GM23338 (cell line): ENCODE measurements around the gene SLC6A11. TPM values are rescaled to one million over a fixed set of nuclear protein-coding genes. Genes with fewer than 3 reads are reported as not detected.

Source experiments
- ATAC-seq: fragments of 200-7000 bp; cut with Tn5 transposase; 3 replicates; pipeline ENCODE4 v1.9.1; 2020
- DNase-seq: peaks from one replicate; pipeline ENCODE4 v3.0.0-alpha.2; 2015; ENCODE audit warnings: low spot score
- H2AFZ ChIP-seq: fragments of 200-600 bp; sonication (generic); 2 replicates; pipeline ENCODE4 v1.8.0; 2016; ENCODE audit warnings: antibody characterized with exemption, mild to moderate bottlenecking, moderate library complexity
- H3F3A ChIP-seq: fragments of 200-600 bp; sonication (generic); replicated peaks from 2 replicates; pipeline ENCODE4 v1.8.0; 2017; ENCODE audit warnings: antibody characterized with exemption, mixed run types, low read depth
- H3K27ac ChIP-seq: fragments of 200-600 bp; sonication (generic); 2 replicates; pipeline ENCODE4 v1.6.1; 2016; ENCODE audit warnings: low read depth
- H3K27me3 ChIP-seq: fragments of 200-600 bp; sonication (generic); 2 replicates; pipeline ENCODE4 v1.8.0; 2016; ENCODE audit warnings: mild to moderate bottlenecking, mixed run types, moderate library complexity; ENCODE audit not compliant: insufficient read depth
- H3K36me3 ChIP-seq: fragments of 200-600 bp; sonication (generic); 2 replicates; pipeline ENCODE4 v1.8.0; 2016; ENCODE audit warnings: mild to moderate bottlenecking; ENCODE audit not compliant: insufficient read depth
- H3K4me1 ChIP-seq: fragments of 200-600 bp; sonication (generic); 2 replicates; pipeline ENCODE4 v1.8.0; 2016; ENCODE audit warnings: mild to moderate bottlenecking, moderate library complexity; ENCODE audit not compliant: insufficient read depth
- H3K4me2 ChIP-seq: fragments of 200-600 bp; sonication (generic); 2 replicates; pipeline ENCODE4 v1.7.1; 2017; ENCODE audit warnings: mixed run types
- H3K4me3 ChIP-seq: fragments of 200-600 bp; sonication (generic); 2 replicates; pipeline ENCODE4 v1.6.1; 2016; ENCODE audit warnings: mixed run types
- H3K79me2 ChIP-seq: fragments of 200-600 bp; sonication (generic); replicated peaks from 2 replicates; pipeline ENCODE4 v1.8.0; 2017; ENCODE audit warnings: mild to moderate bottlenecking; ENCODE audit not compliant: insufficient read depth
- H3K9me2 ChIP-seq: fragments of 200-600 bp; sonication (generic); 2 replicates; pipeline ENCODE4 v1.8.0; 2017; ENCODE audit not compliant: insufficient read depth
- H4K20me1 ChIP-seq: fragments of 200-600 bp; sonication (generic); replicated peaks from 2 replicates; pipeline ENCODE4 v1.8.0; 2017; ENCODE audit warnings: mild to moderate bottlenecking; ENCODE audit not compliant: insufficient read depth
- H3K27ac Mint-ChIP-seq: 2 replicates; pipeline ENCODE4 v1.8.0; 2020; ENCODE audit warnings: inconsistent platforms, mild to moderate bottlenecking, moderate library complexity, mixed read lengths
- H3K27me3 Mint-ChIP-seq: 3 replicates; pipeline ENCODE4 v1.8.0; 2022; ENCODE audit warnings: low read depth, mild to moderate bottlenecking, moderate library complexity, mixed read lengths, inconsistent platforms; ENCODE audit not compliant: insufficient read depth, poor library complexity
- H3K36me3 Mint-ChIP-seq: 3 replicates; pipeline ENCODE4 v1.8.0; 2021; ENCODE audit warnings: low read depth, mild to moderate bottlenecking, inconsistent platforms, moderate library complexity, mixed read lengths
- H3K4me1 Mint-ChIP-seq: 3 replicates; pipeline ENCODE4 v1.8.0; 2020; ENCODE audit warnings: mild to moderate bottlenecking, inconsistent platforms, mixed read lengths
- H3K4me3 Mint-ChIP-seq: 3 replicates; pipeline ENCODE4 v1.8.0; 2021; ENCODE audit warnings: moderate library complexity, mild to moderate bottlenecking, inconsistent platforms, mixed read lengths
- H3K9me3 Mint-ChIP-seq: 3 replicates; pipeline ENCODE4 v1.8.0; 2020; ENCODE audit warnings: moderate library complexity, mild to moderate bottlenecking, inconsistent platforms, mixed read lengths
- CREB1 ChIP-seq: fragments of 250-450 bp; sonication (Bioruptor Pico); IDR thresholded peaks from 2 replicates; pipeline ENCODE4 v1.5.0; 2020; ENCODE audit warnings: low read depth, mild to moderate bottlenecking, moderate library complexity
- EZH2phosphoT487 ChIP-seq: fragments of 200-600 bp; sonication (generic); IDR thresholded peaks from one replicate; pipeline ENCODE4 v1.8.1; 2018; ENCODE audit warnings: antibody characterized with exemption; ENCODE audit not compliant: unreplicated experiment
- JUNB ChIP-seq: IDR thresholded peaks from one replicate; pipeline ENCODE4 v1.6.1; 2016; ENCODE audit warnings: antibody characterized with exemption; ENCODE audit not compliant: unreplicated experiment
- NANOG ChIP-seq: IDR thresholded peaks from 2 replicates; pipeline ENCODE4 v1.6.1; 2016; ENCODE audit warnings: antibody characterized with exemption, borderline replicate concordance
- POLR2AphosphoS5 ChIP-seq: IDR thresholded peaks from 2 replicates; pipeline ENCODE4 v1.6.1; 2016; ENCODE audit warnings: antibody characterized with exemption, low read depth
- REST ChIP-seq: IDR thresholded peaks from one replicate; pipeline ENCODE4 v1.6.1; 2018; ENCODE audit warnings: antibody characterized with exemption; ENCODE audit not compliant: unreplicated experiment
- STAT1 ChIP-seq: IDR thresholded peaks from one replicate; pipeline ENCODE4 v1.6.1; 2016; ENCODE audit warnings: antibody characterized with exemption; ENCODE audit not compliant: unreplicated experiment
- ZNF331 ChIP-seq: fragments of 250-450 bp; sonication (Bioruptor Pico); IDR thresholded peaks from 2 replicates; pipeline ENCODE4 v1.5.0; 2020; ENCODE audit warnings: low read depth, mild to moderate bottlenecking, moderate library complexity
- polyA plus RNA-seq: library from polyadenylated mRNA; unstranded; fragments of >200 nt; fragmentation: Nextera tagmentation; extraction: Ambion mirVana; gene quantifications from 2 replicates; pipeline ENCODE4 v1.2.1, GENCODE V29; 2016
- total RNA-seq: library from RNA; depleted of rRNA; stranded (reverse); fragments of >200 nt; shearing (Covaris generic); gene quantifications from 2 replicates; pipeline ENCODE4 v1.2.3, GENCODE V29; 2014
- TF ChIP-seq, protein P1 (sequence below): IDR thresholded peaks from 2 replicates; pipeline ENCODE4 v1.6.1; 2016; ENCODE audit warnings: antibody characterized with exemption
- TF ChIP-seq, protein P2 (sequence below), 2 experiments: fragments of 200-600 bp in 1 of 2; sonication (generic) in 1 of 2; conservative IDR thresholded peaks; 2 replicates each; pipeline versions ENCODE4 v1.5.1 to v1.6.1; 2016 to 2017; ENCODE audit warnings: antibody characterized with exemption in 2 of 2, low read depth in 2 of 2, mild to moderate bottlenecking in 2 of 2, moderate library complexity in 1 of 2

The SLC6A11 gene
- total and polyA plus RNA-seq, 2 experiments from 2014 or later: 0.47 to 1.1 TPM

GRCh38 chr3:10901296-10901945, 85.4 kb downstream of the SLC6A11 start (continued):
- TF ChIP-seq JUNB (no peak), POLR2AphosphoS5 (no peak), STAT1 (no peak)
- TF ChIP-seq, protein P1, sequence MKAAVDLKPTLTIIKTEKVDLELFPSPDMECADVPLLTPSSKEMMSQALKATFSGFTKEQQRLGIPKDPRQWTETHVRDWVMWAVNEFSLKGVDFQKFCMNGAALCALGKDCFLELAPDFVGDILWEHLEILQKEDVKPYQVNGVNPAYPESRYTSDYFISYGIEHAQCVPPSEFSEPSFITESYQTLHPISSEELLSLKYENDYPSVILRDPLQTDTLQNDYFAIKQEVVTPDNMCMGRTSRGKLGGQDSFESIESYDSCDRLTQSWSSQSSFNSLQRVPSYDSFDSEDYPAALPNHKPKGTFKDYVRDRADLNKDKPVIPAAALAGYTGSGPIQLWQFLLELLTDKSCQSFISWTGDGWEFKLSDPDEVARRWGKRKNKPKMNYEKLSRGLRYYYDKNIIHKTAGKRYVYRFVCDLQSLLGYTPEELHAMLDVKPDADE: no peak

DNA sequence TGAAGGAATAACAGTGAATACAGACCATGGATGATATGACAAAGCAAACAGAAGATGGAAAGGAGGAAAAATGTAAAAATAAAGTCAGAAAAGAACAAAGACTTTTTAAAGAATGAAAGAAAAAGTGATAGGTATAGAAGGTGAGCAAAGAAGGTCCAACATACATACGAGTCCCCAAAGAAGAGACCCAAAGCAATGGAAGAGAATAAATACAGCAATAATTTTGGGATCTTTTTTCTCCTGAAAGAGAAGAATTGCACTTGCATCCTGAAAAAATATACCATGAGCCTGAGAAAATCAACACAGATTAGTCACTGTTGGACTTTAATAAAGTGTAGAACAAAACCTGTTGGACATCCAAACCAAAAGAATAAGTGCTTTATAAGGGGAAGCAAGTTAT, 91.2 kb downstream of the SLC6A11 start:
- Mint-ChIP-seq H3K9me3 (peaks cover 52% of the 10 kb centered on the region), H3K27me3 (peaks cover 4% of the 10 kb centered on the region), H3K4me1 (no peaks in the 10 kb centered on the region), H3K27ac (no peak overlapping the region), H3K4me3 (no peak overlapping the region), H3K36me3 (peaks cover 18% of the 10 kb centered on the region; the same call in 2 of the 3 replicates)
- no peak overlapping the region for H3K27ac ChIP-seq
- no peak overlapping the region for H2AFZ ChIP-seq
- no peaks in the 10 kb centered on the region for H3K36me3 ChIP-seq
- no peaks in the 10 kb centered on the region for H3F3A ChIP-seq
- no peaks in the 10 kb centered on the region for H3K4me1 ChIP-seq
- ATAC-seq (no peak), DNase-seq (peak; percentile 22)
- no peak overlapping the region for H3K4me3 ChIP-seq
- H4K20me1 ChIP-seq: no peaks in the 10 kb centered on the region
- no peaks in the 10 kb centered on the region for H3K79me2 ChIP-seq
- H3K9me2 ChIP-seq: peaks cover 1% of the 10 kb centered on the region
- H3K4me2 ChIP-seq: no peak overlapping the region
- no peaks in the 10 kb centered on the region for H3K27me3 ChIP-seq
- TF ChIP-seq ZNF331 (CRISPR knock-in tag) (no peak), STAT1 (no peak), NANOG (no peak), CREB1 (CRISPR knock-in tag) (no peak), POLR2AphosphoS5 (no peak), EZH2phosphoT487 (no peak), REST (no peak)
- TF ChIP-seq, protein P1: no peak
- TF ChIP-seq, protein P2, sequence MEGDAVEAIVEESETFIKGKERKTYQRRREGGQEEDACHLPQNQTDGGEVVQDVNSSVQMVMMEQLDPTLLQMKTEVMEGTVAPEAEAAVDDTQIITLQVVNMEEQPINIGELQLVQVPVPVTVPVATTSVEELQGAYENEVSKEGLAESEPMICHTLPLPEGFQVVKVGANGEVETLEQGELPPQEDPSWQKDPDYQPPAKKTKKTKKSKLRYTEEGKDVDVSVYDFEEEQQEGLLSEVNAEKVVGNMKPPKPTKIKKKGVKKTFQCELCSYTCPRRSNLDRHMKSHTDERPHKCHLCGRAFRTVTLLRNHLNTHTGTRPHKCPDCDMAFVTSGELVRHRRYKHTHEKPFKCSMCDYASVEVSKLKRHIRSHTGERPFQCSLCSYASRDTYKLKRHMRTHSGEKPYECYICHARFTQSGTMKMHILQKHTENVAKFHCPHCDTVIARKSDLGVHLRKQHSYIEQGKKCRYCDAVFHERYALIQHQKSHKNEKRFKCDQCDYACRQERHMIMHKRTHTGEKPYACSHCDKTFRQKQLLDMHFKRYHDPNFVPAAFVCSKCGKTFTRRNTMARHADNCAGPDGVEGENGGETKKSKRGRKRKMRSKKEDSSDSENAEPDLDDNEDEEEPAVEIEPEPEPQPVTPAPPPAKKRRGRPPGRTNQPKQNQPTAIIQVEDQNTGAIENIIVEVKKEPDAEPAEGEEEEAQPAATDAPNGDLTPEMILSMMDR (conservative IDR thresholded peaks at IDR 0.05; ENCODE audit: low read depth in 2 of 2): no peak
